Coronary artery (tissue), 2 donors: ENCODE results near the gene MAGI1.

ENCODE experiments used
- DNase-seq: peaks from one replicate; pipeline ENCODE4 v3.0.0-alpha.2; 2017; ENCODE audit warnings: low spot score
- H3K27ac ChIP-seq, 2 donors: fragments of 200-600 bp; sonication (generic); one replicate each; pipeline ENCODE4 v1.5.1; 2016 to 2019
- H3K4me3 ChIP-seq: fragments of 200-600 bp; sonication (generic); 2 replicates; pipeline ENCODE4 v1.5.1; 2016; ENCODE audit warnings: mild to moderate bottlenecking, moderate library complexity
- CTCF ChIP-seq: fragments of 200-600 bp; sonication (generic); IDR thresholded peaks from one replicate; pipeline ENCODE4 v1.5.1; 2019; ENCODE audit warnings: antibody characterized with exemption

The MAGI1 gene

DNA sequence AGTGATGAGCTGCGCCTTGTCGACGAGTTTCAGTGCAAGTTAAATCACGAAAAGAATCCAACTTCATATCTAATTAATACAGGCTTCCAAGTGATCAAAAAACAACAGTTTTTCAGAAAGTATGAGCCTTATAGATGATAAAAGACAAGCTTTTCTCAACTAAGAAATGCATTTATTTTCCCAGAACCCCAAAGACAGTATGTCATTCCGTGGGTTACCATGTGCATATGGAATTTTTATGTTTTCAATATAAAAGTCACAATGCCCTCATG, 442.8 kb downstream of the MAGI1 start:
- Histone ChIP-seq H3K4me3 (no peak overlapping the region), H3K27ac (no peak overlapping the region)
- TF ChIP-seq CTCF, result no peak
- no peak for DNase-seq

GRCh38 chr3:65595222-65596028, 443.3 kb downstream of the MAGI1 start:
- DNase-seq, result no peak
- TF ChIP-seq CTCF, result no peak
- H3K4me3 ChIP-seq, result no peak overlapping the region
- no peak overlapping the region for H3K27ac ChIP-seq

- DNase-seq, result no peak
- TF ChIP-seq CTCF, result no peak
- Histone ChIP-seq H3K4me3 (no peak overlapping the region), H3K27ac (no peak overlapping the region)
Measured at GRCh38 chr3:65593780-65594752, 444.7 kb downstream of the MAGI1 start.

DNA sequence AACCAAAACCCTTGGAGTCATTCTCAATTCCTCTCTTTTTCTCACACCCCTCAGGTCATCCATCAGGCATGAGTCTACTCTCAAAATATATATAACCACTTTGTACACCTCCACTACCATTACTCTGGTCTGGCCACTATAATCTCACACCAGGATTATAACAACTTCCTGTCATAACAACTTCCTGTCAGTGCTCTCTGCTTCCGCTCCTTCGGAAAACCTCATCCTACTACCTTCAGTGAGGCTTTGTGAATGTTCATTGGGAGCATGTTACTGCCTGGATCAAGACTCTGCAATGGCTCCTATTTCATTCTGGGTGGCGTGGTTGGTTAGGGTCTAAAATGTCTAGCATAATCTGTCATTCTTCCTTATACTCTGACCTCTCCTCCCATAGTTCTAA, 447.4 kb downstream of the MAGI1 start:
- no peak for TF ChIP-seq CTCF
- DNase-seq, result no peak
- Histone ChIP-seq H3K27ac (no peak overlapping the region), H3K4me3 (no peak overlapping the region)

DNA sequence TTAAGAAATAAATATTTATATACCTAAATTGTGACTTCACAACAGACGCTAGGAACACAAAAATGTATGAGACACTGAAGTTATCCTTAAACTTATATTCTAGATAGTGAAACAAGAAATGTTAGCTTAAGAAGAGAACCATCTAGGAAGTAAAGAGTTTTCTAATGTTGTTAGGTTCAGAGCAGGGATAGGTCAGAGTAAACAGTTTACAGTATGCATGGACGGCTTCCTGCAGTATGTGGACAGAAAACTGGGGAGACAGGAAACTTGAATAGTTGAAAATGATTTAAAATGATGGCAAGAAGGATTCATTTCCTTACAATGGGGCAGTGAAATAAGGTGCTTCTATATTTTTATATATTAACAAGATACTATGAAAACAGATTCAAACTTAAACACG, 449.8 kb downstream of the MAGI1 start:
- Histone ChIP-seq H3K27ac (no peak overlapping the region), H3K4me3 (no peak overlapping the region)
- no peak for DNase-seq
- TF ChIP-seq CTCF, result no peak

- Histone ChIP-seq H3K27ac (no peak overlapping the region), H3K4me3 (no peak overlapping the region)
- TF ChIP-seq CTCF, result no peak
- DNase-seq, result no peak
Measured at GRCh38 chr3:65587650-65588439, 450.9 kb downstream of the MAGI1 start.
